Cerebellar cortex (tissue), 1 donor: ENCODE measurements around the gene PRKAR1B.

Experiments used
- DNase-seq: peaks from one replicate; pipeline ENCODE4 v3.0.0-alpha.2; 2015; ENCODE audit warnings: low spot score

Gene PRKAR1B

GRCh38 chr7:602341-603141 is 124.5 kb downstream of the PRKAR1B start:
- DNase-seq: no peak

GRCh38 chr7:601595-602340 is 125.3 kb downstream of the PRKAR1B start:
- DNase-seq: no peak

- DNase-seq: no peak
Measured at GRCh38 chr7:601036-601594, 126.0 kb downstream of the PRKAR1B start.

GRCh38 chr7:600149-601035 is 126.7 kb downstream of the PRKAR1B start:
- DNase-seq: no peak

- DNase-seq: no peak
Measured at GRCh38 chr7:598899-599298, 128.2 kb downstream of the PRKAR1B start.

GRCh38 chr7:597348-598178 is 129.5 kb downstream of the PRKAR1B start:
- no peak for DNase-seq

GRCh38 chr7:596819-597182 is 130.3 kb downstream of the PRKAR1B start:
- DNase-seq: no peak

GRCh38 chr7:596071-596818 is 130.8 kb downstream of the PRKAR1B start:
- no peak for DNase-seq

- DNase-seq: no peak
Measured at GRCh38 chr7:595621-596010, 131.5 kb downstream of the PRKAR1B start.

- DNase-seq: no peak
Measured at GRCh38 chr7:594920-595620, 132.0 kb downstream of the PRKAR1B start.

GRCh38 chr7:594212-594913 is 132.7 kb downstream of the PRKAR1B start:
- no peak for DNase-seq

- DNase-seq: peak; percentile 24
Measured at GRCh38 chr7:593324-594115, 133.6 kb downstream of the PRKAR1B start.

GRCh38 chr7:591856-592628 is 135.0 kb downstream of the PRKAR1B start:
- DNase-seq: no peak

- DNase-seq: peak; percentile 33
Measured at GRCh38 chr7:590731-591551, 136.1 kb downstream of the PRKAR1B start.

- no peak for DNase-seq
Measured at GRCh38 chr7:589781-590575, 137.1 kb downstream of the PRKAR1B start.

GRCh38 chr7:587767-588166 is 139.3 kb downstream of the PRKAR1B start:
- DNase-seq: no peak
